Endothelial cell (in vitro differentiated cells): ENCODE data around the gene SLC40A1. TPM values are rescaled to one million over a fixed set of nuclear protein-coding genes. Genes with fewer than 3 reads are reported as not detected.

ENCODE experiments used
- DNase-seq: peaks from one replicate; pipeline ENCODE4 v3.0.0; 2021; ENCODE audit warnings: low spot score
- H3K27ac Mint-ChIP-seq: one replicate; pipeline ENCODE4 v1.8.0; 2021; ENCODE audit warnings: mixed read lengths, inconsistent platforms; ENCODE audit not compliant: unreplicated experiment
- H3K27me3 Mint-ChIP-seq: one replicate; pipeline ENCODE4 v1.8.0; 2021; ENCODE audit warnings: mild to moderate bottlenecking, moderate library complexity, mixed read lengths, inconsistent platforms; ENCODE audit not compliant: unreplicated experiment
- H3K36me3 Mint-ChIP-seq: one replicate; pipeline ENCODE4 v1.8.0; 2021; ENCODE audit warnings: mild to moderate bottlenecking, low read depth, mixed read lengths, inconsistent platforms; ENCODE audit not compliant: unreplicated experiment
- H3K4me1 Mint-ChIP-seq: one replicate; pipeline ENCODE4 v1.8.0; 2021; ENCODE audit warnings: mild to moderate bottlenecking, mixed read lengths, inconsistent platforms; ENCODE audit not compliant: unreplicated experiment
- H3K4me3 Mint-ChIP-seq: one replicate; pipeline ENCODE4 v1.8.0; 2021; ENCODE audit warnings: mild to moderate bottlenecking, mixed read lengths, inconsistent platforms; ENCODE audit not compliant: unreplicated experiment
- H3K9me3 Mint-ChIP-seq: one replicate; pipeline ENCODE4 v1.8.0; 2021; ENCODE audit warnings: mixed read lengths, inconsistent platforms; ENCODE audit not compliant: unreplicated experiment
- total RNA-seq: library from RNA; stranded (reverse); fragmentation: NEBNext Ultra II Directional; extraction: Animal tissue kit (Norgen Biotek cat#: 25700); gene quantifications from one replicate; pipeline ENCODE4 v1.2.1, GENCODE V29; 2021; ENCODE audit not compliant: unreplicated experiment
- TF ChIP-seq, protein P1 (sequence below): fragments of 200-600 bp; sonication (generic); IDR thresholded peaks from one replicate; pipeline ENCODE4 v1.5.0; 2021; ENCODE audit warnings: antibody characterized with exemption; ENCODE audit not compliant: unreplicated experiment

The SLC40A1 gene
- total RNA-seq, 1 donor from 2014 or later = 90.9 TPM

- peak overlapping the region; percentile 65 for H3K27ac Mint-ChIP-seq
Observed at GRCh38 chr2:189625636-189626035, 45.0 kb upstream of the SLC40A1 start.

DNA sequence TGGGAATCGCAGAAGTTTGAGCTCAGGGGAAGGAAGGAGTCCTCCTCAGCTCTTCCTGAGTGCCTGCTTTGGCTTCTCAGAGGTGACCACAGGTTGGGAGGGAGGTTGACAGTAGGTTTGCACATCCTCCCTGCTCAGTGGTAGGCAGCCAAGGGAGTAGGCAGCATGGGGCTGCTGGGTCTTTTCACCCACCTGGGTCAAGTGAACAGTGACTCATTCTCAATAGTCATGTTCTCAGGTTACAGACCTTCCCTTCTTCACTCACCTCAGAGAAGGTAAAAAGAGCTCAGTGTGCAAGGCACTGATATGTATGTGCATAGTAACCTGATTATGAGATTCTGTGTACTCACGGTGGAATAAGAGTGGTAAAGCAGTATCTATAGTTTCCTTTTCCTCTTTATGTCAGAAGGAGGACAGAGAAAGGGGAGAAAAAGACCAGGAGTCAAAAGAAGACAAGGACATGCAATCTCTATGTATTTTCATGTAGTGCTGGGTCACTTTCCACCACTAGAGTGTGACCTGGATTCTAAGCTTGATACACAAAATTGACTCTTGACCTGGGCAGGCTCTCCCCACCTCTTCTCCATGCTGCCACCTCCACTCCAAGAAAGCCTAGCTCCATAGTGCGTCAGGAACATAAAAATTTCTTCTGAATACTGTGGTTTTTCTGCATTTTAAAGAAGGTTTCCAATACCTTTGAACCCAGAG, 44.2 kb upstream of the SLC40A1 start:
- peak overlapping the region; percentile 65 for H3K27ac Mint-ChIP-seq
- no peak for DNase-seq
- no peaks in the 10 kb centered on the region for H3K9me3 Mint-ChIP-seq
- TF ChIP-seq, protein P1, sequence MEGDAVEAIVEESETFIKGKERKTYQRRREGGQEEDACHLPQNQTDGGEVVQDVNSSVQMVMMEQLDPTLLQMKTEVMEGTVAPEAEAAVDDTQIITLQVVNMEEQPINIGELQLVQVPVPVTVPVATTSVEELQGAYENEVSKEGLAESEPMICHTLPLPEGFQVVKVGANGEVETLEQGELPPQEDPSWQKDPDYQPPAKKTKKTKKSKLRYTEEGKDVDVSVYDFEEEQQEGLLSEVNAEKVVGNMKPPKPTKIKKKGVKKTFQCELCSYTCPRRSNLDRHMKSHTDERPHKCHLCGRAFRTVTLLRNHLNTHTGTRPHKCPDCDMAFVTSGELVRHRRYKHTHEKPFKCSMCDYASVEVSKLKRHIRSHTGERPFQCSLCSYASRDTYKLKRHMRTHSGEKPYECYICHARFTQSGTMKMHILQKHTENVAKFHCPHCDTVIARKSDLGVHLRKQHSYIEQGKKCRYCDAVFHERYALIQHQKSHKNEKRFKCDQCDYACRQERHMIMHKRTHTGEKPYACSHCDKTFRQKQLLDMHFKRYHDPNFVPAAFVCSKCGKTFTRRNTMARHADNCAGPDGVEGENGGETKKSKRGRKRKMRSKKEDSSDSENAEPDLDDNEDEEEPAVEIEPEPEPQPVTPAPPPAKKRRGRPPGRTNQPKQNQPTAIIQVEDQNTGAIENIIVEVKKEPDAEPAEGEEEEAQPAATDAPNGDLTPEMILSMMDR = no peak
- H3K4me1 Mint-ChIP-seq = peaks cover 55% of the 10 kb centered on the region
- no peak overlapping the region for H3K4me3 Mint-ChIP-seq
- H3K27me3 Mint-ChIP-seq = no peaks in the 10 kb centered on the region
- no peaks in the 10 kb centered on the region for H3K36me3 Mint-ChIP-seq

More at GRCh38 chr2:189625636-189626035, 45.0 kb upstream of the SLC40A1 start:
- Mint-ChIP-seq H3K9me3 (no peaks in the 10 kb centered on the region), H3K36me3 (no peaks in the 10 kb centered on the region), H3K27me3 (no peaks in the 10 kb centered on the region), H3K4me1 (peaks cover 53% of the 10 kb centered on the region), H3K4me3 (no peak overlapping the region)
- no peak for DNase-seq
- TF ChIP-seq, protein P1 = no peak

DNA sequence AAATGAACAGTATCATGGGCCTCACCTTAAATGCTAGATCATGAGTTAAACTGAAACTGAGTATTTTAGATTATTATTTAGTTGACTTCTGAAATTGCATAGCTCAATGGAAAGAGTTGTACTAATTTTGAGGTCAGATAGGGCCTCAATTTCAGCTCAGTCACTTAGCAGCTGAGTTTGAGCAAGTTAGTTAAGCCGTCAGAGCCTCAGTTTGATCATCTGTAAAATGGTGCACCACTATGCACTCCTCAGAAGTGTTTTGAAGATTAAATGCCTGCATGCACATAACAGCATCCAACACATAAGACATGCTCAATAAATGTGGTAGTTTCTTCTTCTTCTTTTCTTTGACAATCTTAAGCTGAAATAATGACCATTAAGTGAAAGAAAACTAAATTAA, 42.5 kb upstream of the SLC40A1 start:
- Mint-ChIP-seq H3K9me3 (no peaks in the 10 kb centered on the region), H3K4me1 (peaks cover 45% of the 10 kb centered on the region), H3K27ac (no peak overlapping the region), H3K4me3 (no peak overlapping the region), H3K36me3 (no peaks in the 10 kb centered on the region), H3K27me3 (no peaks in the 10 kb centered on the region)
- DNase-seq = no peak
- TF ChIP-seq, protein P1 = no peak

GRCh38 chr2:189621781-189622180, 41.2 kb upstream of the SLC40A1 start:
- Mint-ChIP-seq H3K4me3 (no peak overlapping the region), H3K27me3 (no peaks in the 10 kb centered on the region), H3K27ac (no peak overlapping the region), H3K36me3 (no peaks in the 10 kb centered on the region), H3K4me1 (peaks cover 39% of the 10 kb centered on the region), H3K9me3 (no peaks in the 10 kb centered on the region)
- TF ChIP-seq, protein P1 = no peak
- DNase-seq = no peak

DNA sequence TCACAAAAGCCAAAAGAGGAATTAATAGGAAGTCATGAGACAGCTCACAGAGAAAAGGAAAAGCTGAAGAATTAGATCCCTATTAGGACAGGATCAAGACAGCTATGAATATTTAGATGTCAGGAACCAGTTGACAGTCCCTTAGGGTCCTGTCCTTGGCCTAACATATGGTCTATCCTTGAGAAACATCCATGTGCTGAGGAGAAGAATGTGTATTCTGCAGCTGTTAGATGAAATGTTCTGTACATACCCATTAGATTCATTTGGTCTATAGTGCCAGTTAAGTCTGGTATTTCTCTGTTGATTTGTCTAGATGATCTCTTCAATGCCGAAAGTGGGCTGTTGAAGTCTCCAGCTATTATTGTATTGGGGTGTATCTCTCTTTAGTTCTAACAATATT, 37.6 kb upstream of the SLC40A1 start:
- Mint-ChIP-seq H3K4me1 (peaks cover 36% of the 10 kb centered on the region), H3K4me3 (no peak overlapping the region), H3K36me3 (no peaks in the 10 kb centered on the region), H3K27ac (no peak overlapping the region), H3K9me3 (no peaks in the 10 kb centered on the region), H3K27me3 (peaks cover 2% of the 10 kb centered on the region)
- TF ChIP-seq, protein P1 = no peak
- no peak for DNase-seq
